Globus pallidus (tissue), 1 donor: ENCODE measurements around the gene ZNF507.
"Not testable (repeated sequence)": the region's sequence is repeated elsewhere in the genome, so short reads cannot be mapped to it uniquely, and the experiment has no call there.

ENCODE experiments used
- DNase-seq: peaks from one replicate; pipeline ENCODE4 v3.0.0-alpha.2; 2015; ENCODE audit warnings: low spot score

Gene ZNF507

DNA sequence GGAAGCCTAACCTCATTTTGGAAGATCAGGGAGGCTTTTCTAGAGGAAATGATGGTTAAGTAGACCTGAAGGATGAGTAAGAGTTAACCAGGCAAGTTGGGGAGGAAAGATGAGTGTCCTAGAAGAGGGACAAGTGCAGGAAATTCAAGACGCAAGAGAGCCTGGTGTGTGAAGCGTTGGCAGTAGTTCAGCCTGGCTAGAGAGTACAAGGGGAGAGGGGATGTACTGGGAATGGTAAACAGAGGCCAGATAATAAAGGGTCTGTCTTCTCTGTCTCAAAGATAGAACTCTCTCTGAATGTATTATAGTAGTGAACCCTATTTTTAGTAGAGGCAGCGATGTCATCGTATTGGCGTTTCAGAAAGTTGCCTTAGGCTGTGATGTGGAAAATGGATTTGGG is 69.8 kb downstream of the ZNF507 start:
- DNase-seq: peak; percentile 57

DNA sequence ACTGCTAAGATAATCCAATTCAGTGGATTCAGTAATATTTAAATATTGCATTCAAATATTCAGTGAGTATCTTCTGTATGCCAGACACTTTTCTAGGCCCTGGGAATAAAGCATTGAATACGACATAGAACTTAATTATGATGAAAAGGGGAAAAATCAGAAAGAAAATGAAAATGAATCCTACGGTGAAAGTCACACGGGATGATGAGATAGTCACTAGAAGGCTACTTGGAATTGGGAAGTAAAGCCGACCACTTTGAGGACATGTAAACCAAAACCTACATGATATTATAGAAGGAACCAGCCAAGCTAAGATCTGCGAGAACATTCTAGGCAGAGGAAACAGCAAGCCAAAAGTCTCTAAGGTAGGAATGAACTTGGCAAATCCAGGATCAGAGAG is 70.3 kb downstream of the ZNF507 start:
- no peak for DNase-seq

DNA sequence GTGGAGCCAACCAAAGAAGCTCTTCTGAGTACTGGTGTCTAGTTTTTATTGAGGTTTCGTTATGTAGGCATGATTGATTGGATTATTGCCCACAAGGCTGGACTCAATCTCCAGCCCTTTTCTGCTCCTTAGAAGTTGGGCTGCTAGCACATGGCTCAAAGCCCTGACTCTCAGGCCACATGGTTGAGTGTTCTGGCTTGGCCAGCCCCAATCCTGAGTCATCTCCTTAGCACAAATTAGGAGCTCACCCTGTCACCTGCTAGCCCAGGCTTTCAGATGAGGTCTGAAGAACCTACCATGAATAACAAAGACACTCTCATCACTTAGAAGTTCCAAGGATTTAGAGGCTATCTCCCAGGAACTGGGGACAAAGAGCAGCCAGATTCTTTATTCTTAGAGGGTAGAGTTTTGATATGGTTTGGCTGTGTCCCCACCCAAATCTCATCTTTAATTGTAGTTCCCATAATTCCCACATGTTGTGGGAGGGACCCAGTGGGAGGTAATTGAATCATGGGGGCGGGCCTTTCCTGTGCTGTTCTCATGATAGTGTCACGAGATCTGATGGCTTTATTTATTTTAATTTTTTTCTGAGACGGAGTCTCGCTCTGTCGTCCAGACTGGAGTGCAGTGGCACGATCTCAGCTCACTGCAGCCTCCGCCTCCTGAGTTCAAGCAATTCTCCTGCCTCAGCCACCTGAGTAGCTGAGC is 71.5 kb downstream of the ZNF507 start:
- no peak for DNase-seq

DNA sequence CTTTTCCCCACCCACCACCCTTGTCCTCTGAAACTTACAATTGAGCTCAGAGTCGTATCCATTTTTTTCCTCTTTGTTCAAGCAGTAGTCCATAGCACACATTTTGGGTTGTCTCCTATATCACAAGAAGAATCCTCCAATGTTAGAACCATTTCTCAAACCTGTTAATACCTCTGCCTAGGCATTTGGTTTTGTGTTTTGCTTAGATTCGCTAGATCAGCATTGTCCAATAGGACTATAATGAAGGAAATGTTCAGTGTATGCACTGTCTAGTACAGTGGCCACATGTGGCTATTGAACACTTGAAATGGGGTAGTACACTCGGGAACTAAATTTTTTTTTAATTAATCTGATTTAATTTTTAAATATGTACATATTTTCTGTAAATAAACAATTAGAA is 72.7 kb downstream of the ZNF507 start:
- DNase-seq: no peak

DNA sequence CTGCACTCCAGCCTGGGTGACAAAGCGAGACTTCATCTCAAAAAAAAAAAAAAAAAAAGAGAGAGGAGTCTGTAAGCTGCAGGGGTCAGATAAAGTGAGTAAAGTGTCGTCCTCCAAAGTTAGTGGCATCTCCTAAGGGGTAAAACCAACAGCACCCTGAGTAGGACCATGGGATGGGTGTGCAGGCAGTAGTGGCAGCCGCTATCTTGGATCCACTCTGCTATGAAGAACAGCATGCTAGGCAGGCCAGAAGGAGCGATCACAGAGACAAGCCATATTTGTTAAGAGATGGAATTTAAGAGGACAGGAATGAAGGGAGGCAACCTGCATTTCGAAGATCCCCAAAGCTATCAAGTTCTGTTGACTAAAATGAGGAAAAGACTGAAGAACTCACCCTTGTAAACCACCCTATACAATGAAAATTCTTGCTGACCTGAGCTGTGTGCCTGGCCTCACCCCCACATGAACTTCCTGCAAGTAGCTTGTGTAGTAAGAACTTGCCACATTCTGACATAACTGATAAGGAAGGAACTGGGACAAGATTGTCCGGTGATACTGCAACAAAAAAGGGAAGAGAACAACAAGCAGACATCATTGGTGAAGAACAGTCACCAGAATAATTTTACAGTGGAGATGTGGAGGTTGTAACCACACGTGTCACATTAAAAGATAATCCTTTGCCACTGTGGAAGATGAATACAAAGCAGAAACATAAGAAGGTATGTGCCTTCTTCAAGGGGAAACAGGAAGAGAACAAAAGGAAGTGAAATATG is 76.4 kb downstream of the ZNF507 start:
- DNase-seq: peak; percentile 38

DNA sequence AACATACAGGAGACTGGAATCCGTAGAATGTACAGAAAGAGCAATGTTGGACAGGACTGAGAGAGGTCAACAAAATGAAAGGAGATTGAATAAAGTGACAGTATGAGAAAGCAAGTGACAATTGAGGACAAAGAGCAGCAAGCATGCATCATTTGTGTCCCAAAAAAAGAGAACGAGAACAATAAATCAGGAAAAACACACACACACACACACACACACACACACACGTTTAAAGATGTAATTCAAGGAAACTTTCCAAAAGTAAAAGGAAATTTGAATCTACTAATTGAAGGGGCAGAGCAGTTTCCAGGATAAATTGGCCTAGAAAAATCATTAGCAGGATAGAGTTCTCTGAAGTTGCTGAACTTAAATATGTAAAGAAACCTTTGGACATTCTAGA is 77.0 kb downstream of the ZNF507 start:
- DNase-seq: no peak

DNA sequence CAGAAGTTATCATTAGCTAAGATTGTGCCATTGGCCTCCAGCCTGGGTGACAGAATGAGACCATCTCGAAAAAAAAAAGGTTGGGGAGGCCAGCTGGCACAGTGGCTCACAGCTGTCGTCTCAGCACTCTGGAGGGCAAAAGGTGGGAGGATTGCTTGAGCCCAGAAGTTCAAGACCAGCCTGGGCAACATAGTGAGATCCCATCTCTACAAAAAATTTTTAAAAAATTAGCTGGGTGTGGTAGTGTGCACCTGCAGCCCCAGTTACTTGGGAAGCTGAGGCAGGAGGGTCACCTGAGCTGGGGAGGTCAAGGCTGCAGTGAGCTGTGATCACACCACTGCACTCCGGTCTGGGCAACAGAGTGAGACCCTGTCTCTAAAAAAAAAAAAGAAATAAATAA is 78.5 kb downstream of the ZNF507 start:
- DNase-seq: not testable (repeated sequence)

DNA sequence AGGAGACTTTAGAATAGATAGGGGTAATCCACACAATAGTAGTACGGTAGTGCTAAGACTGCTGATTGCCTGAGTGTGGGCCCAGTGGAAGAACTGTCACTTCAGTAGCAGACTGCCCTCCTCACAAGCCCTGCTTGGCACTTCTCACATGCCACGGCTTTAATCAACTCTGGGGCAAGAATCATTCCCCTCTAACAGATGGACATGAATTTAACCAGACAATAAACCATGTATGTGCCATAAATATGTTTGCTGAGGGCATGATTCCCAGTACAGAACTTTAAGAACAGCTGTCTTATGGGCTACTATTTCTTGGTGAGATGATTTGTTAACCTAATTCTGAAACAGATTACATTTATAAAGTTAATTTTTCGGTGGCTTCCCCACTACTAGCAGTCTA is 82.1 kb downstream of the ZNF507 start:
- DNase-seq: no peak

DNA sequence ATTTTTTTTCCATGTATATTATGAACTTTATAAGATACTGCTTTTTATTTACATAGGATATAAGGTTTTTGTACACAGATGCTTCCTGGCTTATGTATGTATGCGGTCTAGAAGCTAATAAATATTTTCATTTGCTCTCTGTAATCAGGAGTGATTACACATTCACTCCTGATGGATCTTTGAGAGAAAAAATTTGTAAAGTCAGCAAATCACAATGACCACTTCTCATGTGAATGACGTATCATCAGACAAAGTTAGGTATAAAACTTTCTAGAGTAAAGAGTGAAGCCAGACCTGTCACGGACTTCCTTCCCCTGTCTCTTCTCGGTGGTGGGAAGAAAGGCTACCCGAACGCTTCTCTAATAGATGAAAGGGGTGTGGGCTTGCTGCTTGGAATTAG is 91.3 kb downstream of the ZNF507 start:
- DNase-seq: no peak

DNA sequence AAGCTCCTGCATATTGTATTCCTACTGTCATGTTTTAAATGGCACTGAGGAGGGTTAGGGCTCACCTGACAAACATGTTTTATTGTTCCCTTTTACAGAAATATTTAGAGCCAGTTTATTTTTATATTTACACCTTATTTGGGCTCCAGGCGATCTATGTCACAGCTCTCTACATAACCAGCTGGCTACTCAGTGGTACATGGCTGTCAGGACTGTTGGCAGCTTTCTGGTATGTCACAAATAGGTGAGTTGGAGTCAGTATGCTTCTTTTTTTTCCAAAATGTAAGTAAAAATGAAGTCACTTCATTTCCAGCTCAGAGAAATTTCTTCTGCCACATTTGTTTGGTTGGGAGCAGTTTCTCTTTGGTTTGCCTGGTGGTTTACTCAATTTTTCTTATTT is 91.7 kb downstream of the ZNF507 start:
- no peak for DNase-seq
